NCI-H774 (cell line): ENCODE results near the gene DHCR24.
A peak's percentile ranks its signal among the peaks of the same experiment; 100 is the strongest.
"Not testable (repeated sequence)": the region's sequence is repeated elsewhere in the genome, so short reads cannot be mapped to it uniquely, and the experiment has no call there.

Experiments used
- DNase-seq: peaks from one replicate; lab custom pipeline; 2025; lab: John Stamatoyannopoulos, UW

Gene DHCR24

GRCh38 chr1:54887665-54888071 lies 673 bp upstream of the DHCR24 start:
- DNase-seq = peak; percentile 53

DNA sequence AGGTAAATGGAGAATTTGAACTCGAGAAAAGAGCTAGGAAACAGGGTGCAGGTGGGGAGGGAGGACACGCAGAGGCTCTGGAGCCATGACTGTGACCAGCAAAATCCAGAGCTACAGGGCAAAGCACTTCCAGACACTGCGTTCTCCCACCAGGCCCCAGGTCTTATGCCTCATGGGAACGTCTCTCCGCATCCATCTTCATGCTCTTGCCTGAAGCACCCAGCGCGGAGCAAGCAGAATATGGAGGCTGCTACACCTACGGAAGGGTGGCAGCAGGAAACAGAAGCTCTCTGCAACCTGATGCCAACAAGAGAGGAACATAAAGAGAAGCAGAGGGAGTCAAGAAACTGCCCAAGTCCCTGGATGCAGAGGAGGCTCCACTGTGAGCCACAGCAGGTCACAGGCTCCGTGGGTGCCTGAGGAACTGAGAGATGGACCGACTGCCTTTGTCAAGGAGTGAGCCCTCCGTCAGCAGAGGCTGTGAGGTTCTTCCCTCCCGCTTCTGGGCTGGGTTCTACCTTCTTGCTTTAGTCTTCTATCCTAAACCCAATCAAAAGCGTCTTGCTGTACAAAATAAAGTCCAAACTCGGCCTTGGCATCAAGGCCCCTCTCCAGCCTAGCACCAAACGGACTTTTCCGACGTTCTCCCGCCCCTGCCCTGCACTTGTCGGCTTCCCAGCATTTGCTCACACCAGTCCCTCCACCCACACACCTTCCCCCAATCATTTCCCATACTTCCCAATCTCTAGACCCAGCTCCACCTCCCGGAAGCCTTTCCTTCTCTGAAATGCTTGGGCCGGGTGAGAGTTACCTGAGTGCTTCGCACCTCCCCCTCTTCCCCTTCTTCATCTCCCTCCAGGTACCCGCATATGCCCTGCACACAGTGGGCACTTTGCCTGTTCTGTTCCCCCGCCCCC lies 930 bp downstream of the DHCR24 start:
- peak; percentile 71 for DNase-seq

- no peak for DNase-seq
Measured at GRCh38 chr1:54885237-54885679, 1.7 kb downstream of the DHCR24 start.

GRCh38 chr1:54884768-54885167 lies 2.2 kb downstream of the DHCR24 start:
- DNase-seq = no peak

DNA sequence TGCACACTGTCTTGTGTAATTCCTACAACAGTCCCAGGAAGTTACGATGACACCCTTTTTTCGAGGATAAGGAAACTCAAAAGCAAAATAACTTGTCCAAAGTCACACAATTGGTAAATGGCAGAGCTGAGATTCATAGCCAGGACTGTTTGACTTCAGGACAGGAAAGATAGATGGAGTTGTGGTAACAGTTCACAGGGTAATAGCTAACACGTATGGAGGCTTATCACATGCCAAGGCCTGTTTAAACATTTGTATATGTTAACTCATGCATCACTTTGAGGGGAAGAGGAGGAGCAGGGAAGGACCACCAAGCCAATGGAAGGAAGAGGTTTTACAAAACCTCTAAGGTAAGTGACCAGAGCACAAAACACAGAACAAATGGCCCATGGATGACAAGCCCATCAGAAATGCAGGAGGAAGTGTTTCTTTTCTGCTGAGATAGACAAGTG lies 2.8 kb downstream of the DHCR24 start:
- no peak for DNase-seq

- no peak for DNase-seq
Measured at GRCh38 chr1:54883349-54884102, 3.5 kb downstream of the DHCR24 start.

DNA sequence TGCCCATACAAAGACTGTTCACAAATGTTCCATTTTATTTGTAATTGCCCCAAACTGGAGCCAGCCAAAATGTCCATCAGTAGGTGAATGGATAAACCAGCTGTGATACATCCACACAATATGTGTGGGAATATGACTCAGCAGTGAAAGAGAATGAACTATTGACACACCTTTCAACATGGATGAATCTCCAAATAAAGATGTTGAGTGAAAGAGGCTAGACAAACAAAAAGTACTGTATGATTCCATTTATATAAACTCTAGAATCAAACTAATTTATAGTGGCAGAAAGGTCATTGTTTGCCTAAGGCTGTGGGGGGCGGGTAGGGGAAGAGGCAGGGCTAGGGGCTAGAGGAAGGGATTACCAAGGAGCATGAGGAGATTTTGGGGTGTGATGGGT lies 4.5 kb downstream of the DHCR24 start:
- DNase-seq = peak; percentile 48

DNA sequence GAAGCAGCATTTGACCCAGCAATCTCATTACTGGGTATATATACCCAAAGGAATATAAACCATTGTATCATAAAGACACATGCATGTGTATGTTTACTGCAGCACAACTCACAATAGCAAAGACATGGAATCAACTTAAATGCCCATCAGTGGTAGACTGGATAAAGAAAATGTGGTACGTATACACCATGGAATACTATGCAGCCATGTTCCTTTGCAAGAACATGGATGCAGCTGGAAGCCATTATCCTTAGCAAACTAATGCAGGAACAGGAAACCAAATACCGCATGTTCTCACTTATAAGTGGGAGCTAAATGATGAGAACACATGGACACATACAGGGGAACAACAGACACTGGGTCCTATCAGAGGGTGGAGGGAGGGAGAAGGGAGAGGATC lies 5.4 kb downstream of the DHCR24 start:
- not testable (repeated sequence) for DNase-seq

DNA sequence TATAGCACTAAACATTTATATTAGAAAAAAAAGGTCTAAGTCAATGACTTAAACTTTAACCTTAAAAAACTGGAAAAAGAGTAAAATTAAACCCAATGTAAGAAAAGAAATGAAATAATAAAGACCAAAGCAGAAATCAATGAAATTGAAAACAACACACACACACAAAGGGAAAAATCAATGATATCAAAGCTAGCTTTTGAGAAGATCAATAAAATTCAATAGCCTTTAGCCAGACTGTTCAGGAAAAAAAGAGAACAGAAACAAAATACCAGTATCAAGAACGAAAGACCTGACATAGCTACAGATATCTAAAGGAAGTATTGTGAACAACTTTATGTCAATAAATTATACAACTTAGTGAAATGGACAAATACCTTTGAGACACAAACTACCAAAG lies 7.1 kb downstream of the DHCR24 start:
- no peak for DNase-seq

DNA sequence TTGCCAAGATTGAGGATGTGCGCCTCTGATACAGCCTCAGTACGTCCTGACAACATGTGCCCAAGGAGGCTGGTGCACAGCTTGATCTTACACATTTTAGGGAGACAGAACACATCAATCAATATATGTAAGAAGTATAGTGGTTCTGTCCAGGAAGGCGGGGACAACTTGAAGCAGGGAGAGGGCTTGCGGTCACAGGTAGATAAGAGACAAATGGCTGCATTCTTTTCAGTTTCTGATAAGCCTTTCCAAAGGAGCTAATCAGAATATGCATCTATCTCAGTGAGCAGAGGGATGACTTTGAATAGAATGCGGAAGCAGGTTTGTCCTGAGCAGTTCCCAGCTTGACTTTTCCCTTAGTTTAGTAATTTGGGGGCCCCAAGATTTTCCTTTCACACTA lies 10.2 kb downstream of the DHCR24 start:
- DNase-seq = no peak

DNA sequence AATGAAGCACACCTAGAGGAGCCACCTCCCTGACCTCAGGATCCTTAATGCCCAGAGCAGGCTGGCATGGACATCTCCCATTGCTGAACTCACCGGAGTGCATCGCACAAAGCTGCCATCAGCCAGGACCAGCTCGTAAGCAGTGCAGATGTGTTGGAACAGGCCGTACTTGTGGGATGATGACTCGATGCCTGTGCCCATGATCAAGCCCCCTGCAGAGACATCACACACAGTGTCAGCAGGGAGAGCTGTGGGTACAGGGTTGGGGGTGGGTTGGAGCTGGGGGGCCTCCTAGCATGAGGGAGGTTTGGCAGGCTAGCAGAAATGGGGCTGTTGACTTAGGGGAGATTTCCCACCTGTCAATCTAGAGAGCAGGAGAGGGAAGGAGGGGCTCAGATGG lies 12.0 kb downstream of the DHCR24 start:
- DNase-seq = no peak

GRCh38 chr1:54874079-54874830 lies 12.7 kb downstream of the DHCR24 start:
- peak; percentile 32 for DNase-seq

GRCh38 chr1:54872036-54872331 lies 15.0 kb downstream of the DHCR24 start:
- DNase-seq = no peak

DNA sequence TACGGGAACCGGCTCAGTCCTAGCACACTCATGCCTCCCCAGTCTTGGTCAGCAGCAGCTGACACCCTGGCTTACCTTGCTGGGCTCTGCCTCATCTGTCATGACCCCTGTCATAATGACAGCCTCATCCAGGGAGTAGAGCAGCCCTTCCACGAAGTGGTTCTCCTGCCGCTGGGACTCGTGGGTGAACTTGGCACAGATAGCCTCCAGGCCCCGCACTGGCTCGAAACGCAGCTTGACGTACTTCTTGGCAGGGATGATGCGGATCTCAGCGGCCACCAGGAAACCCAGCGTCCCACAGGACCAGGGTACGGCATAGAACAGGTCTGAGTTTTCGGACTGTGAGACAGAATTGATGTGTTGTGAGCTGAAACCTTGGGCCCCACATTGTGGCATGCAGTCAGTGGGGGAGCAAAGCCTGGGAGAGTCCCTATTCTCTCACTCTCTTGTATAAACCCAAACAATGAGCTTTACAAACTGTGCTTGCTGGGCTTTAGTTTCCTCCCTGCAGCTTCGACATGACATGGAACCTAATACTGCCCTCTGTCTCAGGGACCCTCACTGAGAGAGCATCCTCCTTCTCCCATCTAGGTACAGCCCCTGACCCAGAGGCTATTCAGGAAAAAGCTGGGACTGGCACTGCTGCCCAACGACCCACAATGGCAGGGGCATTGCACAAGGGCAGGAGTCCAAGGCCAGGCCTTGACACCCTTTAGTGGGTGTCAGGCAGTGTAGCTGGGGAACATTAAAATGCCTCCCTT lies 15.5 kb downstream of the DHCR24 start:
- DNase-seq = no peak

DNA sequence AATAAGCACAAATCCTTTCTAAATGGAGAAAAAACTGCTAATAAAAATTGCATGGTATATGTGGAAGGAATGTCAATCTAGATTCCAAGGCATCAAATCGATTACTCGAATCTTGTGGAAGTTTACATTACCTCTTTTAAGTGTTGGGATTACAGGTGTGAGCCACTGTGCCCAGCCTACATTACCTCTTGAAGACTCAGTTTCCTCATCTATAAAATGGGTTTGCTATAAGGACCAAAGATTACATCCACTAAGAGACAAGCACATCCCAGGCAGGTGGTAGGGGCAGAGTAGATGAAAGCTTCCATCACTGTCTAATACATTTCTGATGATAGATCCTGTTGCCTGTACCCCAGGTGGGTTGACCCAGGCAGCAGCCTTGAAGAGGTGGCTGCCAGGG lies 16.1 kb downstream of the DHCR24 start:
- DNase-seq = no peak

- no peak for DNase-seq
Measured at GRCh38 chr1:54869173-54869851, 17.7 kb downstream of the DHCR24 start.

- DNase-seq = no peak
Measured at GRCh38 chr1:54867717-54868057, 19.3 kb downstream of the DHCR24 start.

DNA sequence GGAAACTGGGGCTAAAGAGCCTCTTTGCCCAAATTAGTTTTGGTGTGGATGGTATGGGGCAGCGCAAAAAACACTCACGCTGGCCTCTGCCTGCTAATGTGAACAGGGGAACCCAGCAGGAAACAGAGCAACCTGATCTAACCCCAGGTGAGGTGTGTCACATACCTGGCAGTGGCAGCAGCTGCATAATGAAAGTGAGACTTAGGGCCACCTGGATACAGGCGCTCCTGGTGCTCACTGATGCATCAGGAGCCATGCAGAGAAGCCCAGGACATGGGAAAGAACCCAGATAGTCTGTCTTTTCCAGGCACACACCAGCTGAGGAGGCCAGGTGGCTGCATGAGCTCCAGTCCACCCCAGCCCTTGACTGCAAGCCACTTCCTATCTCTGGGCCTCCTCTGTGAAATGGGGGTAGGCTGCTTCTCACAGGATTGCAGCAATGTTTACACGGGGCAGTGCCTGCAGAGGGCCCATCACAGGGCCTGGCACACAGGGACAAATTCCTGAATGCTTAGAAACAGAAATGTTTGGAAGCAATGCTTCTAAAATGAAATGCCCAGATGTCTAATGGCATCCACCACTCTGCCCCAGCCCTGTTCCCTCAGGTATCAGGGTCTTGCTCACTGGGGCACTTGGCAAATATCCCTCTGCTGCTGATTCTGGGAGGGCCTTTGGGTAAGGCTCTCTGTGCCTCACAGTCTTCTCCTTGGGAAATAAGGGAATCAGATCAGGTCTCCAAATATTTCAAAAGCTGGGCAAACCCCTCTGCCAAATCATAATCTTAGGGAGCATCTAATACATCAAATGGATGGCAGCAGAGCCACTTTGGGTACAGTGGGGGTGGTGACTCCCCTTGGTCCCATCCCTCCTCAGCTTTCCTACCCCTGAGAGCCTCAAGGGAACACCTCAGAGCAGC lies 19.9 kb downstream of the DHCR24 start:
- no peak for DNase-seq

DNA sequence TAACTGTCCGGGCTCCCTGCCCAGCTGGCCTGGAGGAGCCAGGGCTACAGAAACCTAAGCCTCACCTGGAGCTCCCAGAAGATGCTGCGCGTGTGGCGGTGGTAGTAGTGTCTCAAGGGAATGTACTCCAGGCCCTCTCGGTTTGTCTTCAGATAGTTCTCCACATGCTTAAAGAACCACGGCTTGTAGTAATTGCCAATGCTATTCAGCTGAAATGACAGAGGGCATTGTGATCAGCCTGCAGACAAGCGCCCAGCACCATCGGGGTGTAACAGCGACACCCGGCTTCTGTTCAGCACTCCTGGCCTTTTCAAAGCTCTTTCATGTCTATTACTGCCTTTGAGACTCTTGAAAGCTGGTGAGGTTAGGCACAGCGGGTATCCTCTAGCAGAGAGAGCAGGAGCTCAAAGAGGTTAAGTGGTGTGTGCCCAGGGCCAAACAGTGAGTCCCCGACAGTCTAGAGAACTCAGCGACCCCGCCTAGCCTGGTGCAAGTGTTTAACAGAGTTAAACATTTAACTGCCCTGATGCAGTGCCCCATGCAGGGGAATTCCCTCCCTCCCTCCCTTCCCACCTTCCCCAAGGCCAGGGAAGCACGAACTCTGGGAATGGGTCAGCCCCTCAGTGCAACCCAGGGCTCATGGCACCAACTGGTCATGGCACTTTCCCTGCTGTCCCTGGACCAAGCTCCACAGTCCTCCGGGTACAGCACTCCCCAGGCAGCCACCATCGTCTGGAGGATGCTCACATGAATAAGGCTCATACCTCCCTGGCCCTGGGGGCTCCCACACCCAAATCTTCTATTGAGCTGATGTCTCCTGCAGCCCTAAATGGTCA lies 21.5 kb downstream of the DHCR24 start:
- DNase-seq = no peak
